ENCODE results near the gene APPL2.

DNA sequence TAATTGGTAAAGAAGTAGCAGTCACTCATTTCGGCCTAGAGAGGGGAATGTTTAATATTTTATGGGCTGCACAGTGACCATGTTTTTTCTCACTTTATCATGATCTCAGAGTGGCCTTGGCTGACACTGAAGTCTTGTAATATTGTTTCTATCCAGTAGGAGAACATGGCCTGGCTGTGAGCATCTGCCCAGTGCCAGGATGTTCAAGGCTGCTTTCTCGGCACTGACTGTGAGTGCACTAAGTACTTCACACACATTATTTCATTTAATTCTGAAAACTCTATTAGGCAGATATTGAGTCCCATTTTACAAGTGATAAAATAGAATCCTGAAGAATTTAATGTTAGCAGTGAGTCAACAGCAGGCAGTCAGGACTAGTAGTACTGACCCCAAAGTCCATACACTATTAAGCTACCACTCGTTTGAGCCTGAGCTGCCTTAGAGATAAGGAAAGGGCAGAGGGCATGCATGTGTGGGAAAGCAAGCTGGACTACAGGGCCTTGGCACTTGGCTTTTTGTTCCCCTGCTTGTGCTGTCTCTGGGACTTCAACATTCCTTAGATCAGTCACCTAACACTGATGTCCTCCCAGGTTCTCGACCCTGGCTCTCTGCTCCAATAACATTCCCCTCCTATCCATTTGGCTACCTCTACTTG is 42.2 kb upstream of the APPL2 start:
- TF ChIP-seq CTCF (IDR thresholded peaks at IDR 0.05): peak in 1 of 6 experiments; percentile 13
- no peak for TF ChIP-seq POLR2A (IDR thresholded peaks at IDR 0.05)
- TF ChIP-seq EP300 (IDR thresholded peaks at IDR 0.05): no peak
- no peak for TF ChIP-seq POLR2AphosphoS5 (IDR thresholded peaks at IDR 0.05)
